H1 (cell line): ENCODE results near the gene EPSTI1. TPM values are rescaled to one million over a fixed set of nuclear protein-coding genes. Genes with fewer than 3 reads are reported as not detected.

Experiments
- CTCF ChIA-PET: fragments of 300-600 bp; sonication (Branson Sonifier 250); formaldehyde crosslinking; loops from one replicate; lab custom pipeline; 2021; ENCODE audit not compliant: partially characterized antibody; lab: Charles Lee
- POLR2A ChIA-PET: fragments of 300-600 bp; sonication (Branson Sonifier 250); formaldehyde crosslinking; loops from one replicate; lab custom pipeline; 2021; ENCODE audit warnings: inconsistent platforms; ENCODE audit not compliant: partially characterized antibody; lab: Charles Lee
- DNase-seq, 2 experiments: peaks; one replicate each; pipeline versions ENCODE4 v3.0.0 to v3.0.0-alpha.2; 2010 to 2022; ENCODE audit warnings: low spot score in 2 of 2, low read depth in 1 of 2, mixed read lengths in 1 of 2
- FAIRE-seq: peaks from 2 replicates; lab custom pipeline; 2011; peaks lifted over from hg19 to GRCh38; lab: Jason Lieb, UNC
- H2AFZ ChIP-seq: 2 replicates; pipeline ENCODE4 v1.8.1; 2012; ENCODE audit warnings: low read length, inconsistent platforms
- H2AK5ac ChIP-seq: 2 replicates; pipeline ENCODE4 v1.6.1; 2013; ENCODE audit warnings: low read depth, low read length
- H2BK120ac ChIP-seq: replicated peaks from 2 replicates; pipeline ENCODE3; 2013; ENCODE audit warnings: low read depth, low read length, inconsistent platforms
- H2BK12ac ChIP-seq: 2 replicates; pipeline ENCODE4 v1.6.1; 2013; ENCODE audit warnings: low read depth, low read length
- H2BK15ac ChIP-seq: 2 replicates; pipeline ENCODE4 v1.6.1; 2013; ENCODE audit warnings: low read length
- H2BK20ac ChIP-seq: 2 replicates; pipeline ENCODE4 v1.6.1; 2013; ENCODE audit warnings: low read length
- H2BK5ac ChIP-seq: 2 replicates; pipeline ENCODE4 v1.6.1; 2013; ENCODE audit warnings: low read depth, low read length
- H3K14ac ChIP-seq: 2 replicates; pipeline ENCODE4 v1.6.1; 2013; ENCODE audit warnings: inconsistent platforms; ENCODE audit not compliant: insufficient read length
- H3K18ac ChIP-seq: 2 replicates; pipeline ENCODE4 v1.6.1; 2013; ENCODE audit warnings: low read length; ENCODE audit errors: extremely low read depth
- H3K23ac ChIP-seq: 2 replicates; pipeline ENCODE4 v1.6.1; 2013; ENCODE audit warnings: inconsistent platforms; ENCODE audit not compliant: insufficient read length
- H3K23me2 ChIP-seq: 2 replicates; pipeline ENCODE4 v1.6.1; 2013; ENCODE audit warnings: low read depth, low read length
- H3K27ac ChIP-seq: 2 replicates; pipeline ENCODE4 v1.6.1; 2011; ENCODE audit warnings: low read depth, low read length, inconsistent platforms
- H3K27me3 ChIP-seq, 4 experiments: replicated peaks in 1 of 4; 1 replicate in 1 of 4; 2 replicates in 3 of 4; pipeline versions ENCODE4 v1.6.1 to v1.8.1; 2011 to 2013; ENCODE audit warnings: low read length in 3 of 4, mild to moderate bottlenecking in 3 of 4, inconsistent platforms in 2 of 4, mixed read lengths in 2 of 4, moderate library complexity in 1 of 4; ENCODE audit not compliant: control insufficient read depth in 3 of 4, insufficient read depth in 3 of 4; ENCODE audit errors: extremely low read depth in 1 of 4
- H3K36me3 ChIP-seq, 4 experiments: 2 replicates each; pipeline versions ENCODE4 v1.6.1 to v1.8.1; 2011 to 2013; ENCODE audit warnings: mild to moderate bottlenecking in 4 of 4, low read length in 3 of 4, moderate library complexity in 2 of 4, control low read depth in 1 of 4, inconsistent platforms in 1 of 4; ENCODE audit not compliant: insufficient read depth in 4 of 4, control insufficient read depth in 2 of 4
- H3K4ac ChIP-seq: replicated peaks from 2 replicates; pipeline ENCODE3; 2013; ENCODE audit warnings: low read length, low read depth, mixed read lengths, inconsistent platforms; ENCODE audit not compliant: insufficient read length
- H3K4me1 ChIP-seq, 4 experiments: replicated peaks in 1 of 4; 1 replicate in 1 of 4; 2 replicates in 3 of 4; pipeline versions ENCODE4 v1.6.1 to v1.8.1; 2011 to 2013; ENCODE audit warnings: low read length in 3 of 4, inconsistent platforms in 2 of 4, mixed read lengths in 1 of 4; ENCODE audit not compliant: insufficient read depth in 4 of 4, control insufficient read depth in 3 of 4
- H3K4me2 ChIP-seq, 2 experiments: 2 replicates each; pipeline versions ENCODE4 v1.6.1 to v1.8.1; 2011 to 2013; ENCODE audit warnings: low read depth in 2 of 2, low read length in 2 of 2, control low read depth in 1 of 2, inconsistent platforms in 1 of 2, mild to moderate bottlenecking in 1 of 2; ENCODE audit not compliant: insufficient read depth in 1 of 2
- H3K4me3 ChIP-seq, 4 experiments: fragments of 200-600, 300-600 bp in 1 of 4; sonication (generic), shearing (Covaris generic), sonication (Bioruptor Twin) in 1 of 4; 2 replicates each; pipeline versions ENCODE4 v1.5.1 to v1.8.1; 2011 to 2016; ENCODE audit warnings: low read length in 4 of 4, low read depth in 3 of 4, control low read depth in 2 of 4, inconsistent platforms in 2 of 4, mild to moderate bottlenecking in 2 of 4, mixed read lengths in 1 of 4, moderate library complexity in 1 of 4; ENCODE audit not compliant: insufficient read depth in 2 of 4; ENCODE audit errors: extremely low read depth in 1 of 4
- H3K56ac ChIP-seq: replicated peaks from 2 replicates; pipeline ENCODE3; 2013; ENCODE audit warnings: low read depth, mild to moderate bottlenecking, mixed read lengths, low read length, inconsistent platforms; ENCODE audit not compliant: insufficient read length
- H3K79me1 ChIP-seq: 2 replicates; pipeline ENCODE4 v1.6.1; 2013; ENCODE audit warnings: low read depth, low read length, control low read depth
- H3K79me2 ChIP-seq, 2 experiments: 2 replicates each; pipeline versions ENCODE4 v1.6.1 to v1.8.1; 2012 to 2013; ENCODE audit warnings: low read length in 2 of 2, mild to moderate bottlenecking in 2 of 2, inconsistent platforms in 1 of 2; ENCODE audit not compliant: insufficient read depth in 2 of 2, control insufficient read depth in 1 of 2
- H3K9ac ChIP-seq, 4 experiments: replicated peaks in 1 of 4; 1 replicate in 1 of 4; 2 replicates in 3 of 4; pipeline versions ENCODE4 v1.6.1 to v1.8.1; 2011 to 2013; ENCODE audit warnings: low read depth in 3 of 4, low read length in 3 of 4, control low read depth in 2 of 4, mild to moderate bottlenecking in 2 of 4, moderate library complexity in 2 of 4, inconsistent platforms in 1 of 4; ENCODE audit errors: extremely low read depth in 1 of 4
- H3K9me3 ChIP-seq, 2 experiments: 2 replicates each; pipeline versions ENCODE4 v1.6.1 to v1.8.1; 2012 to 2013; ENCODE audit warnings: mild to moderate bottlenecking in 2 of 2, moderate library complexity in 2 of 2, control low read depth in 1 of 2, inconsistent platforms in 1 of 2, low read depth in 1 of 2, low read length in 1 of 2, mixed read lengths in 1 of 2; ENCODE audit not compliant: insufficient read depth in 2 of 2
- H4K20me1 ChIP-seq, 2 experiments: replicated peaks in 1 of 2; 2 replicates each; pipeline versions ENCODE3 to v1.8.1; 2011 to 2013; ENCODE audit warnings: inconsistent platforms in 2 of 2, low read length in 2 of 2, mild to moderate bottlenecking in 1 of 2; ENCODE audit not compliant: insufficient read depth in 2 of 2, control insufficient read depth in 1 of 2
- H4K5ac ChIP-seq: 2 replicates; pipeline ENCODE4 v1.6.1; 2013; ENCODE audit warnings: low read length, low read depth, mixed read lengths, inconsistent platforms; ENCODE audit not compliant: insufficient read length
- H4K8ac ChIP-seq: 2 replicates; pipeline ENCODE4 v1.8.0; 2013; ENCODE audit warnings: mild to moderate bottlenecking, moderate library complexity, low read length, inconsistent platforms; ENCODE audit not compliant: insufficient read depth; ENCODE audit errors: extremely low read depth
- H4K91ac ChIP-seq: replicated peaks from 2 replicates; pipeline ENCODE3; 2013; ENCODE audit warnings: low read length, mixed read lengths, inconsistent platforms; ENCODE audit not compliant: insufficient read length
- CTCF ChIP-seq, 3 experiments: IDR thresholded peaks; 1 replicate in 2 of 3; 2 replicates in 1 of 3; pipeline versions ENCODE4 v1.5.1 to v1.6.1; 2011; ENCODE audit warnings: low read length in 3 of 3, mild to moderate bottlenecking in 3 of 3, inconsistent platforms in 2 of 3, low read depth in 1 of 3, moderate library complexity in 1 of 3; ENCODE audit not compliant: insufficient read depth in 1 of 3; ENCODE audit errors: control extremely low read depth in 1 of 3
- POLR2A ChIP-seq, 2 experiments: IDR thresholded peaks; 1 replicate in 1 of 2; 2 replicates in 1 of 2; pipeline ENCODE4 v1.6.1; 2011; ENCODE audit warnings: low read depth in 2 of 2, low read length in 2 of 2, mild to moderate bottlenecking in 2 of 2; ENCODE audit errors: control extremely low read depth in 1 of 2
- POLR2AphosphoS5 ChIP-seq: IDR thresholded peaks from 2 replicates; pipeline ENCODE4 v1.6.1; 2011; ENCODE audit warnings: low read depth, low read length
- WGBS, 2 experiments: shearing (Covaris generic) in 1 of 2; methylation state at CpG; one replicate each; pipeline versions ENCODE4 v1.1.6 to v1.1.7; 2013 to 2015; ENCODE audit warnings: low lambda C conversion rate in 2 of 2, mixed read lengths in 2 of 2, inconsistent platforms in 1 of 2, low coverage in 1 of 2, missing lambda C conversion rate in 1 of 2; ENCODE audit not compliant: insufficient replicate concordance in 2 of 2, insufficient coverage in 1 of 2, insufficient read length in 1 of 2; ENCODE audit errors: extremely low coverage in 1 of 2, missing lambda C conversion rate in 1 of 2; 5-methylcytosine and 5-hydroxymethylcytosine counted together
- polyA plus RNA-seq, 7 experiments: library from polyadenylated mRNA; depleted of rRNA in 3 of 7; stranded (reverse) in 5 of 7; unstranded in 2 of 7; fragments of >200 nt in 5 of 7; fragments of 200-250 nt in 2 of 7; gene quantifications; 1 replicate in 5 of 7; 2 replicates in 1 of 7; 4 replicates in 1 of 7; pipeline versions ENCODE4 v1.2.1 to v1.2.3, GENCODE V29; 2011 to 2013; ENCODE audit warnings: missing spikeins in 2 of 7, mixed read lengths in 2 of 7
- total RNA-seq: library from RNA; stranded (reverse); fragmentation: NEBNext Ultra II Directional; extraction: Animal tissue kit (Norgen Biotek cat#: 25700); gene quantifications from 2 replicates; pipeline ENCODE4 v1.2.1, GENCODE V29; 2021

The EPSTI1 gene
- total and polyA plus RNA-seq, 2 of the 8 experiments (the other 6 are each of a cell fraction or from before 2014, with no cell fraction given), result 0.23 to 0.37 TPM

GRCh38 chr13:42860485-42860884, 131.6 kb downstream of the EPSTI1 start:
- no peak overlapping the region for H3K56ac ChIP-seq
- H3K27ac ChIP-seq, result no peak overlapping the region
- H2BK12ac ChIP-seq, result no peak overlapping the region
- no peak overlapping the region for H2BK15ac ChIP-seq
- no peak overlapping the region for H3K18ac ChIP-seq
- H3K4me2 ChIP-seq, result no peak overlapping the region
- H3K23ac ChIP-seq, result no peak overlapping the region
- no peak overlapping the region for H3K4me3 ChIP-seq
- peaks cover 0 to 15% of the 10 kb centered on the region in 2 experiments; a peak in 2 of 4 replicates for H3K79me2 ChIP-seq
- CTCF ChIA-PET, result no interaction called here
- H2BK120ac ChIP-seq, result no peak overlapping the region
- FAIRE-seq, result no peak
- H4K91ac ChIP-seq, result no peak overlapping the region
- no peaks in the 10 kb centered on the region; a peak in 2 of 7 replicates for H3K4me1 ChIP-seq
- no peak overlapping the region for H3K14ac ChIP-seq
- no peak overlapping the region for H3K9ac ChIP-seq
- no peak for TF ChIP-seq CTCF (IDR thresholded peaks at IDR 0.05; ENCODE audit: control extremely low read depth in 1 of 3, insufficient read depth in 1 of 3, low read depth in 1 of 3, low read length in 3 of 3)
- TF ChIP-seq POLR2AphosphoS5, result peak; percentile 59; the same call in 1 of the 2 replicates
- TF ChIP-seq POLR2A (IDR thresholded peaks at IDR 0.05; ENCODE audit: control extremely low read depth in 1 of 2, low read depth in 2 of 2, low read length in 2 of 2), result peak in 1 of 2 experiments; percentile 74; a peak in 2 of 3 replicates
- 0 out of 2 replicates have a peak, but pooled peaks cover 2% of the 10 kb centered on the region for H3K23me2 ChIP-seq
- no peak overlapping the region for H2BK20ac ChIP-seq
- no peaks in the 10 kb centered on the region for H3K27me3 ChIP-seq
- no peak overlapping the region for H2AFZ ChIP-seq
- peaks cover 5% of the 10 kb centered on the region in 2 experiments for H4K20me1 ChIP-seq
- WGBS, 2 experiments, result 85% methylated on average over 4 of the region's 4 CpGs; no CpG with 5 or more reads in 1 of the 2 experiments
- H3K36me3 ChIP-seq, result peaks cover 8 to 59% (median 34%) of the 10 kb centered on the region in 4 experiments
- no peak overlapping the region for H3K4ac ChIP-seq
- no peak overlapping the region for H2AK5ac ChIP-seq
- H4K5ac ChIP-seq, result no peak overlapping the region
- no peak for DNase-seq
- peaks cover 2 to 3% of the 10 kb centered on the region in 2 experiments; a peak in 1 of 4 replicates for H3K9me3 ChIP-seq
- POLR2A ChIA-PET, result interaction anchor here (0.7 to 9.3 kb wide), 13 partner anchors 11 to 527 kb away, joined by 3 to 142 read pairs (median 4); no protein-coding TSS in a partner anchor
- no peaks in the 10 kb centered on the region for H3K79me1 ChIP-seq
- H4K8ac ChIP-seq, result no peak overlapping the region
- no peak overlapping the region for H2BK5ac ChIP-seq
